ENCODE results near the gene MICAL3. TPM values are rescaled to one million over a fixed set of nuclear protein-coding genes. Genes with fewer than 3 reads are reported as not detected.

Gene MICAL3
- total RNA-seq, 1 donor from 2014 or later = 47.5 TPM

DNA sequence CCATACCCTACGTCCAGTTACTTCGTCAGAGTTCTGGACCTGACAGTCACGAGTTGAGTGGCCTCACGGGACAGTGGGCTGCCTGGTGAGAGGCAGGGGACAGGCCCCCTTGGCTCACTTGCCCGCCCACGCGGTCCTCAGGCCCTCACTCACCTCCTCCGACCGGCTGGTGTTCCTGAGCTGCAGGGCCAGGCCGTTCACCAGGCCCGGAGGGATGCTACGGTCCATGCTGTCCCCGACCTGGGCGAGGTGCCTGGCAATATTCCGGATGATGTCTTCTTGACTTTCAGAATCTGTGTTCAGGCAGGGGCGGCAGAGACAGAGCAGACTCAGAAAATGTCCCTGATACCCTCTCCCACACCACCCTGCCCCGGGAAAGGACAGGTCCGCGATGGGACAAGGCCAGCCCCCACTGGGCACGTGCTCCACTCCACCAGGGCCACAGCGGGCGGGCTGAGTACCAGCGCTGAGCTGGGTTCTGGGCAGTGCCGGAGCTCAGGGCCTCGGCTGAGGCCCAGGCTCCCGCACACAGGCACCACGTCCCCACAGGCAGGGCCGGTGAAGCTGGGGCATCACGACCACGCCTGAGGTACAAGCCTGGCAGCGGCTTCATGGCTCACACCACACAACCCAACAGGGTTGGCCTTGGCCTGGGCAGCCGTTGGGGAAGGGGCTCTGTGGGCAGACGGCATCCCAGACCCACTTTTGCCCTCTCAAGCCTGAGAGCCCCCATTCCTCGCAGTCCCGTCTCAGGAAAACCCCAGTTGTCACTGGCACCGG, 285.0 kb downstream of the MICAL3 start:
- TF ChIP-seq, protein P1, sequence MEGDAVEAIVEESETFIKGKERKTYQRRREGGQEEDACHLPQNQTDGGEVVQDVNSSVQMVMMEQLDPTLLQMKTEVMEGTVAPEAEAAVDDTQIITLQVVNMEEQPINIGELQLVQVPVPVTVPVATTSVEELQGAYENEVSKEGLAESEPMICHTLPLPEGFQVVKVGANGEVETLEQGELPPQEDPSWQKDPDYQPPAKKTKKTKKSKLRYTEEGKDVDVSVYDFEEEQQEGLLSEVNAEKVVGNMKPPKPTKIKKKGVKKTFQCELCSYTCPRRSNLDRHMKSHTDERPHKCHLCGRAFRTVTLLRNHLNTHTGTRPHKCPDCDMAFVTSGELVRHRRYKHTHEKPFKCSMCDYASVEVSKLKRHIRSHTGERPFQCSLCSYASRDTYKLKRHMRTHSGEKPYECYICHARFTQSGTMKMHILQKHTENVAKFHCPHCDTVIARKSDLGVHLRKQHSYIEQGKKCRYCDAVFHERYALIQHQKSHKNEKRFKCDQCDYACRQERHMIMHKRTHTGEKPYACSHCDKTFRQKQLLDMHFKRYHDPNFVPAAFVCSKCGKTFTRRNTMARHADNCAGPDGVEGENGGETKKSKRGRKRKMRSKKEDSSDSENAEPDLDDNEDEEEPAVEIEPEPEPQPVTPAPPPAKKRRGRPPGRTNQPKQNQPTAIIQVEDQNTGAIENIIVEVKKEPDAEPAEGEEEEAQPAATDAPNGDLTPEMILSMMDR (conservative IDR thresholded peaks at IDR 0.05; ENCODE audit: low read depth, low read length) = no peak
- no peak overlapping the region for H3K4me3 ChIP-seq (ENCODE audit: low read depth, low read length)
- DNase-seq (ENCODE audit: low read depth) = no peak

DNA sequence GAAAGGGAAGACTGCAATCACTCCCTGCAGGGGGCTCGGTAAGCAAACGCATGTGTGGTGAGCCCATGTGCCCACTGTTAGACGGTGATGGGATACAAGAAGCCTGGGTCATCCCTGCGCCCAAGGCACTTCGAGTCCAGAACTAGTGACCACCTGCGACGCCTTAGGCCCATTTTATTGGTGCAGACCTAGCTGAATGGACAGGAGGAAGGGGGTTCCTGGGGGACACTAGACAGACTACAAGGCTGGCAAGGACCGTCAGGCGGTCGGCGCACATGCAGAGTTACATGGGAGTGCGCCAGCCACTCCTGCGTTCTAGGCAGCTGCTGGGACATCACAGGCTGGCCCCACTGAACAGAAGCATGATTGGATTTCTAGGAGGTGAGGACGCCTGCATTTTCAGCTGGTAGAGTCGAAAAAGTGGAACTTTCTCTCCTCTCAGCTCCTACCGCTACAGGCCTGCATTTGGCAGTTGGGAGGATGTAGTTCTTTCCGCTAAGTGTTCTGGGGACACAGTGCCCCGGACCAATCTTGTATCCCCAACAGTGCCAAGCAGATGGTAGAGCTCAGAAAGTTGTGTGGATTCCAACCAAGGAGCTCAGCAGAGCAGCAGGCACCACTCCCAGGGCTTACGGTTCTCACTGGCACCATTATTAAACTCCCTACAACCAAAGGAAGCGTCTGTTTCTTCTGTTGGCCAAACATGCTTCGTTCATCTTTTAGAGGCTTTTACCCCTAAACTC, 285.8 kb downstream of the MICAL3 start:
- no peak overlapping the region for H3K4me3 ChIP-seq (ENCODE audit: low read depth, low read length)
- DNase-seq (ENCODE audit: low read depth) = no peak
- TF ChIP-seq, protein P1 (conservative IDR thresholded peaks at IDR 0.05; ENCODE audit: low read depth, low read length) = no peak

Other genes starting within 250 kb of the MICAL3 start
- gene PEX26, start 53.4 kb upstream of the MICAL3 start, total RNA-seq = 23.9 and 30.6 TPM in 2 replicates
- gene TUBA8, start 86.2 kb upstream of the MICAL3 start, total RNA-seq = 0.22 TPM in 1 of 2 replicates, not detected in the other
- gene USP18, start 125.6 kb upstream of the MICAL3 start, total RNA-seq = 5.5 and 7.6 TPM in 2 replicates